ENCODE data around the gene SLC50A1.

GRCh38 chr1:155128755-155129473 lies 6.7 kb upstream of the SLC50A1 start:
- no peak for TF ChIP-seq CTCF (conservative IDR thresholded peaks at IDR 0.05)
- TF ChIP-seq EZH2 (IDR thresholded peaks at IDR 0.05; ENCODE audit: low read depth), result no peak

Data from PC-9 (cell line).